Prostate gland (tissue), 2 donors: ENCODE measurements around the gene MYH8. TPM values are rescaled to one million over a fixed set of nuclear protein-coding genes. Genes with fewer than 3 reads are reported as not detected.

Experiments
- DNase-seq: peaks from one replicate; pipeline ENCODE4 v3.0.0-alpha.2; 2019; ENCODE audit warnings: low spot score
- H3K27ac ChIP-seq, 2 donors: fragments of 200-600 bp; sonication (generic); 2 replicates each; pipeline ENCODE4 v1.5.1; 2017 to 2019
- H3K27me3 ChIP-seq: fragments of 200-600 bp; sonication (generic); replicated peaks from 2 replicates; pipeline ENCODE4 v1.5.1; 2019; ENCODE audit not compliant: insufficient read depth
- H3K36me3 ChIP-seq, 2 donors: fragments of 200-600 bp; sonication (generic); 1 replicate in 1 of 2; 2 replicates in 1 of 2; pipeline versions ENCODE4 v1.5.1 to v1.8.1; 2017 to 2019
- H3K4me1 ChIP-seq: fragments of 200-600 bp; sonication (generic); replicated peaks from 2 replicates; pipeline ENCODE4 v1.5.1; 2019
- H3K4me3 ChIP-seq, 2 donors: fragments of 200-600 bp; sonication (generic); 2 replicates each; pipeline ENCODE4 v1.5.1; 2017 to 2019
- H3K9me3 ChIP-seq: fragments of 200-600 bp; sonication (generic); 2 replicates; pipeline ENCODE4 v1.5.1; 2017
- POLR2A ChIP-seq: fragments of 450-650 bp; IDR thresholded peaks from one replicate; pipeline ENCODE4 v1.6.1; 2016; ENCODE audit warnings: antibody characterized with exemption, mild to moderate bottlenecking
- POLR2AphosphoS5 ChIP-seq: sonication (generic); formaldehyde crosslinking; IDR thresholded peaks from one replicate; pipeline ENCODE4 v1.6.1; 2017; ENCODE audit warnings: antibody characterized with exemption
- WGBS: methylation state at CpG from one replicate; pipeline ENCODE4 v1.1.5; 2018; 5-methylcytosine and 5-hydroxymethylcytosine counted together
- intact Hi-C: fragments of 100-400 bp; cut with DNase I; formaldehyde crosslinking; loops from one replicate; pipeline ENCODE4 v1.14.2; 2022
- total RNA-seq, 2 donors: library from RNA; depleted of rRNA; stranded (reverse); fragments of >200 nt; gene quantifications; one replicate each; pipeline ENCODE4 v1.1.0, GENCODE V29; 2016
- TF ChIP-seq, protein P1 (sequence below), 4 experiments: fragments of 200-600 bp in 2 of 4; fragments of 450-650 bp in 2 of 4; sonication (generic) in 2 of 4; IDR thresholded peaks; 1 replicate in 3 of 4; 2 replicates in 1 of 4; pipeline ENCODE4 v1.5.1; 2016 to 2019; ENCODE audit warnings: antibody characterized with exemption in 4 of 4, mild to moderate bottlenecking in 2 of 4, moderate library complexity in 2 of 4

The MYH8 gene
- under 1 TPM; 0.05 to 0.40 TPM for total RNA-seq

DNA sequence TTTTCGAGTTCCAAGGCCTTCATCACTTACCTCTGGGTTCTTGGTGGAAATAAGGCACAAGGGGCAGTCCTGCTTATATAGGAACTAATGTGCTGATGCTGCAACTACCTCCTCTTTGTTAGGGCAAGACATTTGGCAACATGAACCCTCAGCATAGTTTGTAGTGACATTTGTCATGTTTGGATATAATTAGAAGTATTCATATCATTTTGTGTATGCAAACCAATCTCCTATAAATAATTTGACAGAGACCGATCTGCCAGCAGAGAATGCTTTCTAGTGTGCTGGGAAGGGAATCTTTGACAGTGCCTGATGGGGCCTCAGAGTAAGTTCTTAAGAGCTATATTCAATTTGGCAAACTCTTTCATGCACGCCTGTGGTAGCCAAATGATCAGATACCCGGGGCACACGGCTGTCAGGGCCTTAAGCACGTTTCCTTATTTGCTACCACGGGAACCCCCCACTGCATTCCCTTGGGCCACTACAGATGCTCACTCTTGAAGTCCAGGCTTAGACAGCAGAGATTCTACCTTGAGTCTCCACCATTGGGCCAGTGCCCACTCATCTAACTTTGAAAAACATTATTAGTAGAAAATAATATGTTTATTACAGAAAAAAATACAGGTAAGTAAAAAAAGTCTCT lies at the start of gene MYH8:
MYH8 (minus strand) TSS at position 51 of the 643 bp plus-strand sequence. CDS start 1,723 bp downstream, outside the sequence.
- Histone ChIP-seq H3K36me3 (no peaks in the 10 kb centered on the region), H3K4me1 (no peaks in the 10 kb centered on the region), H3K27me3 (no peaks in the 10 kb centered on the region), H3K4me3 (no peak within 1 kb of the TSS), H3K9me3 (no peaks in the 10 kb centered on the region), H3K27ac (no peak within 1 kb of the TSS)
- no peak for DNase-seq
- intact Hi-C loops = no loop called here
- WGBS = 96% methylated on average over 7 of the region's 7 CpGs
- TF ChIP-seq POLR2AphosphoS5 = no peak
- TF ChIP-seq, protein P1, sequence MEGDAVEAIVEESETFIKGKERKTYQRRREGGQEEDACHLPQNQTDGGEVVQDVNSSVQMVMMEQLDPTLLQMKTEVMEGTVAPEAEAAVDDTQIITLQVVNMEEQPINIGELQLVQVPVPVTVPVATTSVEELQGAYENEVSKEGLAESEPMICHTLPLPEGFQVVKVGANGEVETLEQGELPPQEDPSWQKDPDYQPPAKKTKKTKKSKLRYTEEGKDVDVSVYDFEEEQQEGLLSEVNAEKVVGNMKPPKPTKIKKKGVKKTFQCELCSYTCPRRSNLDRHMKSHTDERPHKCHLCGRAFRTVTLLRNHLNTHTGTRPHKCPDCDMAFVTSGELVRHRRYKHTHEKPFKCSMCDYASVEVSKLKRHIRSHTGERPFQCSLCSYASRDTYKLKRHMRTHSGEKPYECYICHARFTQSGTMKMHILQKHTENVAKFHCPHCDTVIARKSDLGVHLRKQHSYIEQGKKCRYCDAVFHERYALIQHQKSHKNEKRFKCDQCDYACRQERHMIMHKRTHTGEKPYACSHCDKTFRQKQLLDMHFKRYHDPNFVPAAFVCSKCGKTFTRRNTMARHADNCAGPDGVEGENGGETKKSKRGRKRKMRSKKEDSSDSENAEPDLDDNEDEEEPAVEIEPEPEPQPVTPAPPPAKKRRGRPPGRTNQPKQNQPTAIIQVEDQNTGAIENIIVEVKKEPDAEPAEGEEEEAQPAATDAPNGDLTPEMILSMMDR (IDR thresholded peaks at IDR 0.05) = no peak
- TF ChIP-seq POLR2A = no peak

DNA sequence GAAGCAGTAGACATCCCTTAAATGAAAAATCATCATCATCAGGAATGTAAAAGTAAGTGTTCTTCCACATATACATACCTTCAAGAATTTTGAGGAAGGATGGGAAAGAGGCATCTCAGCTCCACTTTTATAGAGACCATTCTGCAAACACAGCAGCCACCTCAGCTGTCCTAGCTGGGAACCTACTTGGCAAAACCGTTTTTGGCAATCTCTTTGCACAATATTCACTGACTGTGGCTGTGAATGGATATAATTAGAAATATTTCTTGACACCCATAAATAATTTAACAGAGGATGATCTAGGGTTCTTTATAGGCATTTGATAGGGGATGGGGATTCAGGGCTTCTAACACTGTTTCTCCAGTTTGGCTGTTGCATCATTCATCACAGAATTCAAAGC lies 47.7 kb upstream of the MYH8 start, which contains the start of gene MYH4:
MYH4 (minus strand) TSS at position 101 of the 400 bp plus-strand sequence. CDS start 2,814 bp downstream, outside the sequence.
- no peaks in the 10 kb centered on the region for H3K9me3 ChIP-seq

DNA sequence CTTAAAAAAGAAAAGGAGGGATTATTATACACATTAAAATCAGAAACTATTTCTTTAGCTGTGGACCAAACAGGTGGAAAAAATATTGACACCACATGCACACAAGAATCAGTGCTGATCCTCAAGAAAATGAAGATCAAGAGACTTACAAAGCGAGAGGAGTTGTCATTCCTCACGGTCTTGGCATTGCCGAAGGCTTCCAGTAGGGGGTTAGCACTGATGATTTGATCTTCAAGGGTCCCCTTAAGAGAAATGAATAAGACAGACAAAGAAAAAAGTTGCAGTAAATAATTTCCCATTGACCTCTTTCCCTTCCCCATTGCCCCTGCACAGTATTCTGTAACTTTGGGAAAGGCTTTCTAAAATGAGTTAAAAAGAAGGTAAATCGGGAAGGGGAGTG lies 41.7 kb upstream of the MYH8 start:
- H3K27ac ChIP-seq = no peak overlapping the region
- no peaks in the 10 kb centered on the region for H3K4me1 ChIP-seq
- TF ChIP-seq POLR2AphosphoS5 = no peak
- TF ChIP-seq, protein P1 (IDR thresholded peaks at IDR 0.05) = no peak
- no peak for TF ChIP-seq POLR2A
- intact Hi-C loops = no loop called here
- no peak for DNase-seq
- no peak overlapping the region for H3K4me3 ChIP-seq
- H3K27me3 ChIP-seq = no peaks in the 10 kb centered on the region
- 67% methylated on average over 4 of the region's 4 CpGs for WGBS
- H3K36me3 ChIP-seq = no peaks in the 10 kb centered on the region
- H3K9me3 ChIP-seq = no peaks in the 10 kb centered on the region

More for the DNA sequence above, 47.7 kb upstream of the MYH8 start, which contains the start of gene MYH4:
- H3K4me3 ChIP-seq = no peak within 1 kb of the TSS
- intact Hi-C loops = no loop called here
- TF ChIP-seq, protein P1 (IDR thresholded peaks at IDR 0.05) = no peak
- TF ChIP-seq POLR2AphosphoS5 = no peak
- DNase-seq = no peak
- H3K27ac ChIP-seq = no peak within 1 kb of the TSS
- H3K36me3 ChIP-seq = no peaks in the 10 kb centered on the region
- H3K27me3 ChIP-seq = no peaks in the 10 kb centered on the region
- no peaks in the 10 kb centered on the region for H3K4me1 ChIP-seq
- 61% methylated on average over 1 of the region's 1 CpG for WGBS

DNA sequence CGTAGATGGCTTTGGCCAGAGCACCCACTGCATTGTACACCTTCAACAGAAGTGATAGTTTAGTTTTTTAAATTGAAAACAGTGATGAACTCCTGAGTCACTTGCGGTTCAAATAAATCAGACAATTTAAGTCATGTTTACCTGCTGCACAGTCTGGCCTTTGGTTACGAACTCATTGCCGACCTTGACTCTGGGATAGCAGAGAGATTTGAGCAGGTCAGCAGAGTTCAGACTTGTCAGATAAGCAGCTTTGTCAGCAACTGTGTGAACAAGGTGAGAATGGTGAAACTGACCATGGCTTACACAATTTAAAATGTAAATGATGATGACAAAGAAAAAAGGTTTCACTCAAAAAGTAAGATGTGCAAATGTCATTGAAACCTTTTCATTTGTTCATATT lies 38.3 kb upstream of the MYH8 start:
- Histone ChIP-seq H3K4me3 (no peak overlapping the region), H3K4me1 (no peaks in the 10 kb centered on the region), H3K36me3 (no peaks in the 10 kb centered on the region), H3K9me3 (no peaks in the 10 kb centered on the region), H3K27me3 (no peaks in the 10 kb centered on the region), H3K27ac (no peak overlapping the region)
- no peak for DNase-seq
- intact Hi-C loops = no loop called here
- TF ChIP-seq, protein P1 (IDR thresholded peaks at IDR 0.05) = no peak
- no peak for TF ChIP-seq POLR2AphosphoS5
- TF ChIP-seq POLR2A = no peak
- 72% methylated on average over 4 of the region's 4 CpGs for WGBS

DNA sequence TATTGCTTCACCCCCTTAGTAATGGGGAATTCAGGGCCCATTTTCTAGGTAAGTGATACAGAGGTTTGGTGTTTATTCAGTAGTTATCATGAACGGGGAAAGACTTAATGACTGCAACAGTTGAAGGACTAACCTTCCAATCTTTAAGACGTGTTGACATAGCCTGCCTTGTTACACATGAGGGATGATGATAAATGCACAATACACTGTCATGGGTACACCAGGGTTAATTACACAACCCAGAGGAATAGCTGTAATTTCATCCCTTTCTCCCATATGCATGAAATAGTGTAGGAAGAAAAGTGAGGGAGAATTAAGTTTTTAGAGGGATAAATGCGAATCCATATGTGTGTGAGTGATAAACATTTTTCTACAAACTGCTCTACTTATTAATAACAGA lies 37.0 kb upstream of the MYH8 start:
- H3K36me3 ChIP-seq = no peaks in the 10 kb centered on the region
- intact Hi-C loops = no loop called here
- WGBS = 58% methylated on average over 3 of the region's 3 CpGs

More for the DNA sequence above, 37.0 kb upstream of the MYH8 start:
- TF ChIP-seq, protein P1 (IDR thresholded peaks at IDR 0.05) = no peak
- TF ChIP-seq POLR2A (no peak), POLR2AphosphoS5 (no peak)
- Histone ChIP-seq H3K27me3 (no peaks in the 10 kb centered on the region), H3K4me1 (no peaks in the 10 kb centered on the region), H3K4me3 (no peak overlapping the region), H3K27ac (no peak overlapping the region), H3K9me3 (no peaks in the 10 kb centered on the region)
- DNase-seq = no peak
